Spleen (tissue), 11 donors: ENCODE data around the gene PALLD. TPM values are rescaled to one million over a fixed set of nuclear protein-coding genes. Genes with fewer than 3 reads are reported as not detected.

Experiments
- DNase-seq: peaks from one replicate; pipeline ENCODE4 v3.0.0-alpha.2; 2020
- H3K27ac ChIP-seq, 8 donors: fragments of 200-600 bp; sonication (generic) in 7 of 8; 1 replicate in 4 of 8; 2 replicates in 4 of 8; pipeline versions ENCODE4 v1.5.0 to v1.8.0; 2016 to 2021; ENCODE audit warnings: inconsistent platforms in 4 of 8, mild to moderate bottlenecking in 4 of 8, moderate library complexity in 1 of 8
- H3K27me3 ChIP-seq, 7 donors: fragments of 200-600 bp; sonication (generic) in 6 of 7; replicated peaks in 1 of 7; 1 replicate in 4 of 7; 2 replicates in 3 of 7; pipeline versions ENCODE4 v1.5.0 to v1.8.0; 2016 to 2021; ENCODE audit warnings: inconsistent platforms in 3 of 7, mild to moderate bottlenecking in 1 of 7
- H3K36me3 ChIP-seq, 6 donors: fragments of 200-600 bp; sonication (generic) in 5 of 6; 1 replicate in 4 of 6; 2 replicates in 2 of 6; pipeline versions ENCODE4 v1.5.0 to v1.8.0; 2016 to 2021; ENCODE audit warnings: inconsistent platforms in 2 of 6
- H3K4me1 ChIP-seq, 6 donors: fragments of 200-600 bp; sonication (generic) in 5 of 6; 1 replicate in 3 of 6; 2 replicates in 3 of 6; pipeline versions ENCODE4 v1.5.0 to v1.8.0; 2016 to 2021; ENCODE audit warnings: inconsistent platforms in 3 of 6
- H3K4me3 ChIP-seq, 8 donors: fragments of 200-600 bp; sonication (generic) in 7 of 8; 1 replicate in 4 of 8; 2 replicates in 4 of 8; pipeline versions ENCODE4 v1.5.0 to v1.8.0; 2016 to 2021; ENCODE audit warnings: inconsistent platforms in 4 of 8, mild to moderate bottlenecking in 4 of 8, moderate library complexity in 2 of 8
- H3K9me3 ChIP-seq, 8 donors: fragments of 200-600 bp; sonication (generic) in 7 of 8; 1 replicate in 4 of 8; 2 replicates in 4 of 8; pipeline versions ENCODE4 v1.5.0 to v1.8.0; 2016 to 2021; ENCODE audit warnings: inconsistent platforms in 4 of 8
- CTCF ChIP-seq, 11 experiments: fragments of 200-600 bp in 7 of 11; fragments of 450-650 bp in 4 of 11; sonication (generic) in 4 of 11; IDR thresholded peaks in 8 of 11; conservative IDR thresholded peaks in 3 of 11; 1 replicate in 7 of 11; 2 replicates in 4 of 11; pipeline versions ENCODE4 v1.4.0 to v1.8.0; 2016 to 2021; ENCODE audit warnings: antibody characterized with exemption in 11 of 11, inconsistent platforms in 4 of 11, mild to moderate bottlenecking in 1 of 11
- POLR2A ChIP-seq, 3 donors: fragments of 450-650 bp; IDR thresholded peaks; one replicate each; pipeline ENCODE4 v1.5.1; 2017; ENCODE audit warnings: antibody characterized with exemption in 3 of 3, mild to moderate bottlenecking in 1 of 3
- POLR2AphosphoS5 ChIP-seq, 3 donors: sonication (generic); formaldehyde crosslinking; IDR thresholded peaks; one replicate each; pipeline ENCODE4 v1.5.1; 2017; ENCODE audit warnings: antibody characterized with exemption in 3 of 3
- WGBS, 5 donors: extraction: QIAGEN DNeasy Blood & Tissue Kit in 3 of 5; methylation state at CpG; one replicate each; pipeline versions ENCODE4 v1.1.5 to v1.1.7; 2013 to 2018; 5-methylcytosine and 5-hydroxymethylcytosine counted together
- intact Hi-C: fragments of 100-400 bp; cut with DNase I; formaldehyde crosslinking; loops from one replicate; pipeline ENCODE4 v1.15.0; 2023; ENCODE audit warnings: low total_unique reads
- polyA plus RNA-seq, 3 donors: library from polyadenylated mRNA; stranded (reverse); fragments of 200-250 nt; gene quantifications; one replicate each; pipeline ENCODE4 v1.2.1, GENCODE V29; 2013
- total RNA-seq, 7 donors: library from RNA; depleted of rRNA in 3 of 7; stranded (reverse); fragments of >200 nt in 3 of 7; fragmentation: NEBNext Ultra II Directional in 4 of 7; extraction: Animal tissue kit (Norgen Biotek cat#: 25700) in 4 of 7; gene quantifications; one replicate each; pipeline versions ENCODE4 v1.1.0 to v1.2.1, GENCODE V29; 2016 to 2021
- donor health status: healthy with polysubstance abuse.
- donor health status: DM: no; HTN: no; CAD: no; lungs with moderate emphysema.
- donor health status: DM: no; HTN: no; CAD: no.
- donor health status: Bipolar disorder and iron deficiency.
- donor health status: healthy.
- donor health status: DM: no; HTN: no; CAD: no.
- donor health status: DM: yes; HTN: yes; CAD: no.

The PALLD gene
- total and polyA plus RNA-seq, 10 donors: 24.3 to 228 (median 142) TPM

- no peaks in the 10 kb centered on the region for H3K36me3 ChIP-seq
- TF ChIP-seq POLR2A (IDR thresholded peaks at IDR 0.05): no peak
- no peak for TF ChIP-seq CTCF (IDR thresholded peaks at IDR 0.05 in 8 of 11, conservative IDR thresholded peaks at IDR 0.05 in 3 of 11)
- no peak for TF ChIP-seq POLR2AphosphoS5 (IDR thresholded peaks at IDR 0.05)
- peaks cover 0 to 5% (median 0%) of the 10 kb centered on the region in 7 donors for H3K27me3 ChIP-seq
- peaks cover 0 to 9% (median 0%) of the 10 kb centered on the region in 6 donors for H3K4me1 ChIP-seq
- H3K27ac ChIP-seq: no peak overlapping the region
- H3K9me3 ChIP-seq: no peaks in the 10 kb centered on the region
- H3K4me3 ChIP-seq: no peak overlapping the region
- no peak for DNase-seq
- WGBS, 5 donors: 88 to 97% (median 94%) methylated on average over 3 of the region's 3 CpGs
- intact Hi-C loops: no loop called here
Measured at GRCh38 chr4:168811207-168811606, 314.4 kb downstream of the PALLD start.

GRCh38 chr4:168811786-168812651, 315.2 kb downstream of the PALLD start:
- 59 to 71% (median 66%) methylated on average over 9 of the region's 9 CpGs for WGBS, 5 donors
- H3K9me3 ChIP-seq: no peaks in the 10 kb centered on the region
- H3K4me3 ChIP-seq: no peak overlapping the region
- peaks cover 0 to 5% (median 0%) of the 10 kb centered on the region in 7 donors for H3K27me3 ChIP-seq
- no peaks in the 10 kb centered on the region for H3K36me3 ChIP-seq
- DNase-seq: no peak
- peak overlapping the region in 6 of 8 donors; percentile 7 to 55 (median 22) for H3K27ac ChIP-seq
- TF ChIP-seq POLR2A (IDR thresholded peaks at IDR 0.05) (no peak), POLR2AphosphoS5 (IDR thresholded peaks at IDR 0.05) (no peak), CTCF (IDR thresholded peaks at IDR 0.05 in 8 of 11, conservative IDR thresholded peaks at IDR 0.05 in 3 of 11) (no peak)
- peaks cover 0 to 17% (median 3%) of the 10 kb centered on the region in 6 donors for H3K4me1 ChIP-seq
- intact Hi-C loops: no loop called here

- WGBS, 5 donors: 75 to 90% (median 84%) methylated on average over 6 of the region's 6 CpGs
- intact Hi-C loops: no loop called here
- H3K27ac ChIP-seq: peak overlapping the region in 5 of 8 donors; percentile 7 to 55 (median 27)
Measured at GRCh38 chr4:168812806-168813205, 316.0 kb downstream of the PALLD start.

More at GRCh38 chr4:168812806-168813205, 316.0 kb downstream of the PALLD start:
- H3K27me3 ChIP-seq: peaks cover 0 to 10% (median 0%) of the 10 kb centered on the region in 7 donors
- H3K36me3 ChIP-seq: no peaks in the 10 kb centered on the region
- peaks cover 0 to 23% (median 10%) of the 10 kb centered on the region in 6 donors for H3K4me1 ChIP-seq
- TF ChIP-seq POLR2AphosphoS5 (IDR thresholded peaks at IDR 0.05) (no peak), POLR2A (IDR thresholded peaks at IDR 0.05) (no peak), CTCF (IDR thresholded peaks at IDR 0.05 in 8 of 11, conservative IDR thresholded peaks at IDR 0.05 in 3 of 11) (no peak)
- no peak overlapping the region for H3K4me3 ChIP-seq
- no peak for DNase-seq
- no peaks in the 10 kb centered on the region for H3K9me3 ChIP-seq
